Ascending aorta (tissue), 2 donors: Measurements from ENCODE around the gene FOXP1. TPM values are rescaled to one million over a fixed set of nuclear protein-coding genes. Genes with fewer than 3 reads are reported as not detected.

ENCODE experiments used
- DNase-seq, 2 donors: peaks; one replicate each; pipeline ENCODE4 v3.0.0-alpha.2; 2019; ENCODE audit warnings: low spot score in 2 of 2
- H3K27ac ChIP-seq, 2 donors: fragments of 200-600 bp; sonication (generic); one replicate each; pipeline ENCODE4 v1.5.1; 2016 to 2017; ENCODE audit warnings: mild to moderate bottlenecking in 1 of 2
- H3K27me3 ChIP-seq: fragments of 200-600 bp; sonication (generic); one replicate; pipeline ENCODE4 v1.5.1; 2017
- H3K36me3 ChIP-seq, 2 donors: fragments of 200-600 bp; sonication (generic); one replicate each; pipeline ENCODE4 v1.5.1; 2016
- H3K4me1 ChIP-seq, 2 donors: fragments of 200-600 bp; sonication (generic); one replicate each; pipeline ENCODE4 v1.5.1; 2016 to 2017; ENCODE audit warnings: mild to moderate bottlenecking in 1 of 2
- H3K4me3 ChIP-seq, 2 donors: fragments of 200-600 bp; sonication (generic); one replicate each; pipeline ENCODE4 v1.5.1; 2016 to 2017; ENCODE audit warnings: mild to moderate bottlenecking in 1 of 2
- H3K9me3 ChIP-seq, 2 donors: fragments of 200-600 bp; sonication (generic); one replicate each; pipeline ENCODE4 v1.5.1; 2016
- CTCF ChIP-seq, 3 experiments: fragments of 200-600 bp in 2 of 3; fragments of 450-650 bp in 1 of 3; sonication (generic) in 2 of 3; IDR thresholded peaks; one replicate each; pipeline ENCODE4 v1.5.1; 2016 to 2019; ENCODE audit warnings: antibody characterized with exemption in 3 of 3, mild to moderate bottlenecking in 1 of 3, moderate library complexity in 1 of 3
- intact Hi-C: fragments of 100-400 bp; cut with DNase I; formaldehyde crosslinking; loops from one replicate; pipeline ENCODE4 v1.15.1; 2023
- total RNA-seq: library from RNA; depleted of rRNA; stranded (reverse); fragments of >200 nt; gene quantifications from one replicate; pipeline ENCODE4 v1.1.0, GENCODE V29; 2016

The FOXP1 gene
- total RNA-seq, 1 donor from 2014 or later = 171 TPM

DNA sequence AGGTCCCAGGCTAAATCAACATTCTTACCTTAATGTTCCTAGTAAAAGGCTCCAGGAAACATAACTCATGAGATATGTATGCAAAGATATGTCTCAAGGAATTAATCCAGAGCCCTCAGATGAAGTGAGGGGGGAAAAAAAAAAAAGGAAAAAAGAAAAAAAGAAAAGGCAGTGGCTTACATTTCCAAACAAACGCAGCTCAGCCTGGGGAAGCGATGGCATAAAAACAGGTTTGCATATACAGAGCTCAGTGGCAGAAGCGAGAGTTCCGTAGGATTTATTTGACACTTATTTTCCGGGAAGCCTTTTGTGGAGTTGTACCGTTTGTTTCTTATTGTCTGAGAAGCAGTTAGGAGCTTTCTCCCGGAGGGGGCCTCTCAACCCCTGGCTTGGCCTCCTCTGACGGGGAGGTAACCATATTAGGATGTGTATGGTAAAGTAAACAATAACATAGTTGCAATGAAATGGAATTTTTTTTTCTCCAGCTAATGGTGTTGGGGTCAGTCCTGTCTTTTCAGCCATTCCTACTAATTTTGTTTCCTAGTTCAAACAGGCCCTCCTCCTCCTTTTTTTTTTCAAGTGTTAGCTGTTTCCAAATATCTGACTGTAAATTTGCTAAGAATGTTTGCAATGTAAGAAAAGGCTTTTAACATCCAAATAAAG, 338.6 kb downstream of the FOXP1 start:
- no peaks in the 10 kb centered on the region for H3K9me3 ChIP-seq
- intact Hi-C loops = loop anchor here (5.0 kb wide), 6 partner anchors 57 to 337 kb away; partner anchors contain the start of gene FOXP1
- no peak for TF ChIP-seq CTCF (IDR thresholded peaks at IDR 0.05)

GRCh38 chr3:71244153-71244825, 339.2 kb downstream of the FOXP1 start:
- intact Hi-C loops = loop anchor here (5.0 kb wide), 4 partner anchors 72 to 338 kb away; partner anchors contain the start of gene FOXP1
- Histone ChIP-seq H3K27ac (peak overlapping the region; percentile 86 to 87), H3K36me3 (no peaks in the 10 kb centered on the region), H3K4me1 (peaks cover 4 to 29% of the 10 kb centered on the region in 2 donors), H3K9me3 (no peaks in the 10 kb centered on the region), H3K27me3 (no peaks in the 10 kb centered on the region), H3K4me3 (peak overlapping the region; percentile 37 to 59)
- TF ChIP-seq CTCF (IDR thresholded peaks at IDR 0.05) = no peak
- peak in 1 of 2 donors; percentile 90 for DNase-seq

More for the DNA sequence above, 338.6 kb downstream of the FOXP1 start:
- Histone ChIP-seq H3K4me1 (peaks cover 4 to 32% of the 10 kb centered on the region in 2 donors), H3K27ac (peak overlapping the region; percentile 86 to 87), H3K4me3 (peak overlapping the region; percentile 21 to 59), H3K27me3 (no peaks in the 10 kb centered on the region), H3K36me3 (no peaks in the 10 kb centered on the region)
- DNase-seq = peak in 1 of 2 donors; percentile 76

GRCh38 chr3:71243229-71243628, 340.3 kb downstream of the FOXP1 start:
- no peaks in the 10 kb centered on the region for H3K36me3 ChIP-seq
- no peak for TF ChIP-seq CTCF (IDR thresholded peaks at IDR 0.05)
- H3K27me3 ChIP-seq = no peaks in the 10 kb centered on the region
- H3K27ac ChIP-seq = peak overlapping the region; percentile 86 to 87
- H3K9me3 ChIP-seq = no peaks in the 10 kb centered on the region
- peak in 1 of 2 donors; percentile 71 for DNase-seq
- intact Hi-C loops = loop anchor here (2.0 to 5.0 kb wide), 5 partner anchors 71 to 339 kb away; partner anchors contain the start of gene FOXP1
- peak overlapping the region; percentile 37 to 59 for H3K4me3 ChIP-seq
- H3K4me1 ChIP-seq = peaks cover 4 to 28% of the 10 kb centered on the region in 2 donors

DNA sequence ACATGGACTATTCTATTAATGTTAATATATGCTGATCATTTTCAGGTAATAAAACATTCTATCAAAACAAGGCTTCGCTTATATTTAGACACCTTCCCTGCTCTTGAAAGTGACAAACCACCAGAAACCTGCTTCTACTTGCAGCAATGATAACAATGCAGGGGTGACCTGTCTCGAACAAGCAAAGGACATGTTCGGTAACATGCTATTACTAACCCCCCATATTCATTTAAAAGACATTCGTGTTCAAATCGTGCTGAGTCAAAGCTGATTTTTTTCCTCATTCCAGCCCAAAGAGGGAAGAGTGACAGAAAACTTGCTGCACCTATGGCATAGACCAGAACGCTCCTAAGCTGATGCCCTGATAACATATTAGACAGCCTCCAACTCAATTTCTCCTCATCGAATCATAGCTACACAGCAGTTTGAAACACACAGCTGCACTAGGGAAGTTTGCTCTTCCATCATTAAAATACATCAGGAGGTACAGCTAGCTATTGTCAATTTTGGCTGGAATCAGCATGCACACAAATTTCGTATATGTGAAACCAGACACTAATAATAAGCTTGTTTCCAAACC, 341.5 kb downstream of the FOXP1 start:
- no peak for TF ChIP-seq CTCF (IDR thresholded peaks at IDR 0.05)
- H3K4me3 ChIP-seq = peak overlapping the region; percentile 33 to 59
- H3K27me3 ChIP-seq = no peaks in the 10 kb centered on the region
- intact Hi-C loops = loop anchor here (2.0 to 5.0 kb wide), 5 partner anchors 70 to 340 kb away; partner anchors contain the start of gene FOXP1
- peak in 1 of 2 donors; percentile 21 for DNase-seq
- H3K4me1 ChIP-seq = peaks cover 4 to 34% of the 10 kb centered on the region in 2 donors
- H3K27ac ChIP-seq = peak overlapping the region; percentile 86 to 87
- H3K9me3 ChIP-seq = no peaks in the 10 kb centered on the region
- no peaks in the 10 kb centered on the region for H3K36me3 ChIP-seq

DNA sequence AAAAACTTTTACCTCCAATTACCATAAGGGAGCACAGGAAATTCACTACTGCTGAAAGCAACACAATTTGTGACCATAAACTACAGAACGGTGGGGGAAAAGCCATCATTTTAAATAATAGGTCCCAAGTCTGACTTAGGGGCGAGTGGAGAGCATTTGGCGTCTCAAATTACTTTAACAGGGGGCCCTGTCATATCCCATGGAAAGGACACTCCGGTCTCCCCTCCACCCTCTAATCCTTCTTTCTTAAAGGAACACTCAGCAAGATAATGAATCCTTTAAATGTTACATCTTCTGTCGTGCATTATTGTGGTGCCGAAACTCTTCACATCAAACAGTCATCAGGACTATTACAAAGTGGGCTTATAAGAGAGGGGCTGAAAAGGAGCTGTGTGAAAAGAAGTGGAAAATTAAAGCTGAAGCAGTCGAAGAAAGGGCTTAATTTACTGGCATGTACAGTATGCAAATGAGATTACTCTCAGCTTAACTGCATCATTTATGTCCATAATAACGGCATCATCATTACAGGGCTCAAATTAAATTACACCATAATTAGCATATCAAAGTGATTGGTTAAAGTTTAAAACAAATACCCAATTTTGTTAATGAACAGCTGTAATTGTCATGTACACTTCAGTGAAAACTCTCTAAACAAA, 342.2 kb downstream of the FOXP1 start:
- no peaks in the 10 kb centered on the region for H3K9me3 ChIP-seq
- intact Hi-C loops = loop anchor here (5.0 kb wide), 4 partner anchors 69 to 341 kb away; partner anchors contain the start of gene FOXP1
- H3K36me3 ChIP-seq = no peaks in the 10 kb centered on the region
- H3K4me3 ChIP-seq = peak overlapping the region; percentile 33 to 59
- H3K27me3 ChIP-seq = no peaks in the 10 kb centered on the region
- H3K27ac ChIP-seq = peak overlapping the region; percentile 86 to 87
- H3K4me1 ChIP-seq = peaks cover 4 to 34% of the 10 kb centered on the region in 2 donors
- no peak for TF ChIP-seq CTCF (IDR thresholded peaks at IDR 0.05)
- peak in 1 of 2 donors; percentile 40 for DNase-seq
